GM21737 (cell line): Measurements from ENCODE around the gene PRSS57.
"Not testable (repeated sequence)": the region's sequence is repeated elsewhere in the genome, so short reads cannot be mapped to it uniquely, and the experiment has no call there.

Source experiments
- ATAC-seq: cut with Tn5 transposase; IDR thresholded peaks from one replicate; pipeline ENCODE4 v1.9.1; 2021; ENCODE audit warnings: mild to moderate bottlenecking, moderate library complexity; ENCODE audit not compliant: unreplicated experiment

Gene PRSS57

GRCh38 chr19:676007-676338, 19.3 kb downstream of the PRSS57 start:
- no peak for ATAC-seq

DNA sequence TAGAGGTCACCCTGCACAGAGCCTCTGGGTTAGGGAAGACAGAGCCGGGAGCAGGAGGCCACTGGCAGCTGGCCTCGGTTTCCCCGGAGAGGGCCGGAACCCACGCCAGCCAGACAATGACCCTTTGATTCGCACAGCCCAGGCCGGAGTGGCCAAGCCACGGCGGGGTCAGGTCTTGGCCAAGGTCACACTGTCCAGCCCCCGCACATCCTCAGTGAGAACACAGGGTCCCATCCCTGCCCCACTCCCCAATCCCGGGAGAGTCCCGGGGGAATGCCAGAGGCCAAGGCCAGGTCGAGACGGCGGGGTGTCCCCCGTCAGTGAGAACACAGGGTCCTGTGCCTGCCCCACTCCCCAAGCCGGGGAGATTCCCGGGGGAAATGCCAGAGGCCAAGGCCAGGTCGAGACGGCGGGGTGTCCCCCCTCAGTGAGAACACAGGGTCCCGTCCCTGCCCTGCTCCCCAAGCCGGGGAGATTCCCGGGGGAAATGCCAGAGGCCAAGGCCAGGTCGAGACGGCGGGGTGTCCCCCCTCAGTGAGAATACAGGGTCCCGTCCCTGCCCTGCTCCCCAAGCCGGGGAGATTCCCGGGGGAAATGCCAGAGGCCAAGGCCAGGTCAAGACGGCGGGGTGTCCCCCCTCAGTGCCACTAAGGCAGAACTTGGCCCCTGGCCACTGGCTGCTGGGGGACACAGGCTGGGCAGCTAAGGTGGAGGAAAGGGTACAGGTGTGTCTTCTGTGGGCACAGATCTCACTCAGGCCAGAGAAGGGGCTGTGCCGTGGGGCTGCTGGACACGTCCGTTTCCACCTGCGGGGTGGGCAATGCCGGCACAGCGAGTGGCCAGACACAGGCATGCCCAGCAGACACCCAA, 20.7 kb downstream of the PRSS57 start:
- no peak for ATAC-seq

DNA sequence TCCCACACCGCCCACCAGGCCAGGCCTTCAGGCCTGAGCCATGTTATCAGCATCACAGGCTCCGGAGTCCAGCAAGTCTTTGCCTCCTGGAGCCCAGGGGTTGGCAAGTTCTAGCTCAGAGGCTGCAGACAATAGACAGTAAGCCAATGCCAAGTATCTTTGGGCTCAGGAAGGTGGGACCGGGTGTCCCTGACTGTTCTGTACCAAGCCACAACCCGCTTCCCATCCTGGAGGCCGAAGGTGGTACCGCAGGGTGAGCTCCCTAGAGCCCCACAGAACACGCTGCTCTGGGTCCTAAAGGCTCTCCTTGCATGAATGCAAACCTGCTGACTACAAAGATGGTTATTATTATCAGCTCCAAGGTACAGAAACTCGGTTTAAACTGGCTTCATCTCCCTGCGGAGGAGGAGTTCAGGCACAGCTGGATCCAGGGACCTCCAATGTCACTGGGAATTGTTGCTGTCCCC, 24.6 kb downstream of the PRSS57 start:
- ATAC-seq, result no peak

GRCh38 chr19:668675-669434, 26.4 kb downstream of the PRSS57 start:
- not testable (repeated sequence) for ATAC-seq

DNA sequence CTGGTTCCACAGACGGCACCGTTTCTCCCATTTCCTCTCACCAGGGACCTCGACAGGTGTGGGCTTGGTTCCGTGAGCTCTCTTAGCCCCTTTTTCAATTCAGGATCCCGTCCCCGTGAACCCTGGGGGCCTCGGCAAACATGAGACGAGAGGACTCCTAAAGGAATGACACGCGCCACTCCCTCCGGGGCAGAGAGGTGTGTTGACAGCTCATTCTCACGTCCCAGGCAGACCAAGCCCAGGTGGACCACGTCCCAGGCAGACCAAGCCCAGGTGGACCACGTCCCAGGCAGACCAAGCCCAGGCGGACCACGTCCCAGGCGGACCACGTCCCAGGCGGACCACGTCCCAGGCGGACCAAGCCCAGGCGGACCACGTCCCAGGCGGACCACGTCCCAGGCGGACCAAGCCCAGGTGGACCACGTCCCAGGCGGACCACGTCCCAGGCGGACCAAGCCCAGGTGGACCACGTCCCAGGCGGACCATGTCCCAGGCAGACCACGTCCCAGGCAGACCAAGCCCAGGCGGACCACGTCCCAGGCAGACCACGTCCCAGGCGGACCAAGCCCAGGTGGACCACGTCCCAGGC, 28.2 kb downstream of the PRSS57 start:
- not testable (repeated sequence) for ATAC-seq

DNA sequence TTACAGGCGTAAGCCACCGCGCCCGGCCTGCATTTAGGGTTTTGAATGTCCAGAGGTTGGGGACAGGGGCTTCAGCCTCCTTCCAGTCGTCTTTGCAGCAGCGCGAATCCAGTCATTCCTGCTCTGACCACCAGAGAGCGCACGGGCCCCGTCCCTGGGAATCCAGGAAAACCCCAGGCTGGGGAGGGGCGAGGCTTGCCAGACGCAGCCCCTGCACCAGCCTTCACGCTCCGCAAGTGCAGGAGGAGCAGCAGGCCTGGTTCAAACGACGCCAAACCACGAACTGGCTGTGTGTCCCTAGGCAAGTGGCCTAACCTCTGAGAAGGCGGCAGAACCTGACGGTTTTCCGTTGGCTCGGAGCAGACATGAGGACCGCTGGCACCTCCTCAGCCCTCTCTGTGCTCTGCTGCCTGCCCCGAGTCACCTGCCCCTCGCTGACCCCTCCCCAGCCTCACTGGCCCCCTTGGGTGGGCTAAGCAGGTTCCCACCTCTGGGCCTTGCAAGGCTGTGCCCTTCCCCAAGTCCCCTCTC, 30.3 kb downstream of the PRSS57 start:
- no peak for ATAC-seq

GRCh38 chr19:663682-664117, 31.6 kb downstream of the PRSS57 start:
- no peak for ATAC-seq

GRCh38 chr19:662962-663681, 32.1 kb downstream of the PRSS57 start, which contains the start of gene RNF126:
RNF126 (minus strand) TSS chr19:663214; CDS start chr19:663121, 93 bp downstream.
- peak; percentile 54 for ATAC-seq

- peak; percentile 19 for ATAC-seq
Observed at GRCh38 chr19:662207-662961, 32.9 kb downstream of the PRSS57 start.

DNA sequence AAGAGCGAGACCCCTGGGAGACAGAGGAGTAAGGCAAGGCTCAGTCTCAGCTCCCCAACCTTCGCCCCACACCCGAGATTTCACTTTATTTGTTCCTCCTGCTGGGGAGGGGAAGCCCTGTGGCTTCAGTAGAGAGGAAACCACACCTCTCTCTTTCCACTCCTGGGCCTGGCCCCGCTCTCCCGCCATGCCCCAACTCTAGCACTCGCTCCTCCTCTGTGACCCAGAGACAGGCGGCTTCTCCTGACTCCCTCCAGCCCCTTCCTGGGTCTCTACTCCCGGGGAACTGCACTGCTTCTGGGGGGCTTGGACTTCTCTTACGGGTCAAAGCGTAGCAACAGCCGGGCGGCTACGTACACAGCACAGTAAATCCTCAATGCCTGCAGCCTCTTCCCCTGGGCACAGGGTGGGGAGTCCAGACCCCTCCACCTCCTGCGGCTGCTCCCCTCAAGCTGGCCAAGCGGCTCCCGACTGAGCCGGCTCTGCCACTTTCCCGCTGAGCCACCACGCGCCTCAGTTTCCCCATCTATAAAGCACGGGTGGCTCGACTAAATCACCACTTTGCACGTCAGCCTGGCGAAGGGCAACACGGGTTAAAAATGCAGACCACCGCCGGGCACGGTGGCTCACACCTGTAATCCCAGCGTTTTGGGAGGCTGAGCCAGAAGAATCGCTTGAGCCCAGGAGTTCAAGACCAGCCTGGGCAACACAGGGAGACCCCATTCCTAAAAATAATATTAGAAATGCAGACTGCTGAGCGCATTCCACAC, 33.6 kb downstream of the PRSS57 start:
- ATAC-seq, result no peak

- ATAC-seq, result no peak
Observed at GRCh38 chr19:660793-661426, 34.3 kb downstream of the PRSS57 start.

- ATAC-seq, result no peak
Observed at GRCh38 chr19:658916-659839, 36.1 kb downstream of the PRSS57 start.

DNA sequence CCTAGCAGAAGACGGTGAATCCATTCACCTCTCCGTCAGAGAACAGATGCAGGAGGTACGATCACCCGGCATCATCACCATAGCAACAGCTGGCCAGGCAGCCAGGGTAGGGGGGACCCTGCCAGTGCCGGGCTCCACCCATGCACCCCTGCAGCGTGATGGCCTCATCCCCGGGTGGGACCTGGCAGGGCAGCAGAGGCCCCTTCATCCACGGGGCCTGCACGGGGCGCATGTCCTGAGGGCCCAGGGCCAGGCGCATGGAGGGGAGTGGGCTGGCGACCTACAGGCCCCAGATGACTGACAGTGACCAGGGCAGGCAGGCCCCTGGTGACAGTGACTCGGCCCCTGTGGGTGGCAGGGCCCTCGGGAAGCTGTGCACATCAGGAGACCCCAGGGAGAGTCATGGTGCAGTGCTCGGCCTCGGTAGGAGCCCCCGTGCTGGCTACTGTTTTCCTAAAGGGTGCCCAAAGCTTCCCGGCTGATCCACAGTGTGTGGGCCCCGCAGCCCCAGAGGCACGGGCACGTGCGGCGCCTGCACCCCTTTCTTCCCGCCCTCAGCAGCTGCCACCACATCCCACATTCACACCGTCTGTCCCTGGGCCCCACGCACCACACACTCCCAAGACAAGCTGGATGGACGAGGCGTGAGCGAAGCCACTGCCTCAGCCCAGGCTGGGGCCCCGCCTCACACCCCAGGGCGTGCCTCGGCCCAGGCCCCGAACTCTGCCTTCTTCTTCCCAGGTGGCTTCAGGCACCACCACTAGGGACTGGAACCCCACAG, 37.0 kb downstream of the PRSS57 start:
- ATAC-seq, result no peak

- no peak for ATAC-seq
Observed at GRCh38 chr19:657611-658010, 37.6 kb downstream of the PRSS57 start.

GRCh38 chr19:656751-657559, 38.3 kb downstream of the PRSS57 start:
- ATAC-seq, result no peak

DNA sequence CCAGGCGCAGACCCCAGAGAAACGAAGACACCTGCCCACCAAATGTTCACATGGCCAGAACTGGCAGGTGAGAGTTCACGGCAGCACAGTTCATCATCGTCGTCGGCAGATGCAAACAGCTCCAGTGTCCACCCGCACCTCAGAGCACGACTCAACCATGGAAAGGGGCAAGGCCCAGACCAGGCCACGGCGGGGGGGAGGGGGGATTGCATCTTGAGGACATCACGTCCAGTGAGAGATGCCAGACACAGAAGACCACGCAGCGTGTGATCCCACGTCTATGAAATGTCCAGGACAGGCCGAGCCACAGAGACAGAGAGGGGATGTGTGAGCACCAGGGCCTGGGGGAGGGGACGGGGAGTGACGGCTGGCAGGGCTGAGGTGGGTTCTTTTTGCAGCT, 39.6 kb downstream of the PRSS57 start:
- no peak for ATAC-seq
